ENCODE data around the gene DHX58. TPM values are rescaled to one million over a fixed set of nuclear protein-coding genes. Genes with fewer than 3 reads are reported as not detected.

The DHX58 gene
- total RNA-seq, 2 experiments from 2014 or later: 33.5 to 35.6 TPM

GRCh38 chr17:42060231-42060630, 52.3 kb downstream of the DHX58 start:
- POLR2A ChIA-PET: no interaction called here
- Mint-ChIP-seq H3K27me3 (peaks cover 24% of the 10 kb centered on the region), H3K36me3 (ENCODE audit: low read depth) (no peaks in the 10 kb centered on the region), H3K4me1 (ENCODE audit: low read depth) (peaks cover 21% of the 10 kb centered on the region), H3K4me3 (no peak overlapping the region), H3K27ac (no peak overlapping the region), H3K9me3 (no peaks in the 10 kb centered on the region)
- peaks cover 10% of the 10 kb centered on the region for H3K4me1 ChIP-seq (ENCODE audit: insufficient read depth, low read length)
- no peak for ATAC-seq (ENCODE audit: poor library complexity)
- DNase-seq: no peak
- TF ChIP-seq CTCF (IDR thresholded peaks at IDR 0.05): no peak
- peaks cover 0 to 9% of the 10 kb centered on the region in 2 experiments for H3K27me3 ChIP-seq (ENCODE audit: control insufficient read depth in 1 of 2, insufficient read depth in 2 of 2, low read length in 2 of 2)
- H3K27ac ChIP-seq (ENCODE audit: low read depth in 1 of 2, low read length in 2 of 2): no peak overlapping the region
- H3K9me3 ChIP-seq (ENCODE audit: control insufficient read depth in 1 of 2, insufficient read depth in 1 of 2, low read length in 2 of 2): no peaks in the 10 kb centered on the region
- CTCF ChIA-PET: no interaction called here
- H3K4me3 ChIP-seq (ENCODE audit: low read length): no peak overlapping the region
- intact Hi-C loops (cut with DNase I, micrococcal nuclease): loop anchor here in 1 of 2 experiments (5.0 kb wide), 1 partner anchor 33 kb away; no protein-coding TSS in a partner anchor
- no peaks in the 10 kb centered on the region for H3K36me3 ChIP-seq (ENCODE audit: insufficient read depth, low read length)

GRCh38 chr17:42059815-42060214, 52.7 kb downstream of the DHX58 start:
- Mint-ChIP-seq H3K27ac (no peak overlapping the region), H3K4me1 (ENCODE audit: low read depth) (peaks cover 16% of the 10 kb centered on the region), H3K27me3 (peaks cover 29% of the 10 kb centered on the region), H3K9me3 (no peaks in the 10 kb centered on the region), H3K4me3 (no peak overlapping the region), H3K36me3 (ENCODE audit: low read depth) (no peaks in the 10 kb centered on the region)
- ChIA-PET CTCF (no interaction called here), POLR2A (no interaction called here)
- TF ChIP-seq CTCF (IDR thresholded peaks at IDR 0.05): no peak
- Histone ChIP-seq H3K27ac (ENCODE audit: low read depth in 1 of 2, low read length in 2 of 2) (no peak overlapping the region), H3K27me3 (ENCODE audit: control insufficient read depth in 1 of 2, insufficient read depth in 2 of 2, low read length in 2 of 2) (peaks cover 0 to 9% of the 10 kb centered on the region in 2 experiments), H3K36me3 (ENCODE audit: insufficient read depth, low read length) (no peaks in the 10 kb centered on the region), H3K9me3 (ENCODE audit: control insufficient read depth in 1 of 2, insufficient read depth in 1 of 2, low read length in 2 of 2) (no peaks in the 10 kb centered on the region), H3K4me1 (ENCODE audit: insufficient read depth, low read length) (peaks cover 10% of the 10 kb centered on the region), H3K4me3 (ENCODE audit: low read length) (no peak overlapping the region)
- DNase-seq (no peak), ATAC-seq (ENCODE audit: poor library complexity) (no peak)
- intact Hi-C loops (cut with DNase I, micrococcal nuclease): loop anchor here in 1 of 2 experiments (5.0 kb wide), 1 partner anchor 33 kb away; no protein-coding TSS in a partner anchor

DNA sequence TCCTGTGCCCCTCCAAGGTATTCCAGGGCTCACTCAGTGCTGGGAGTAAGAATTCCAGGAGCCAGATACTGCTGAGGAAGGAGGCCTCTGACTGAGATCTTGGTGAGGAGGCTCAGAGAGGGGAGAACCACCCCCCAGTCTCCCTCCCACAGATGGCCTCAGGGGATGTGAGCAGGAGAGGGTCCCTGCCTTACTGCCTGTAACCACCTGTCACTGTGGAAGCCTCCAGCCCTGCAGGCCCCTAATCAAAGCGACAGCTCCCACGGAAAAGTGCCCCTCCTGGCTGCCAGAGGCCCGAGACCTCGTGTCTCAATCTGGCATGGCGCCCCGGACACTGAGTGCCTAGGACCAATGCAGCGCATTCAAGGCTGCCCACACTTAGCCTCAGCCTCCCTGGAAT, 54.5 kb downstream of the DHX58 start:
- Histone ChIP-seq H3K36me3 (ENCODE audit: insufficient read depth, low read length) (no peaks in the 10 kb centered on the region), H3K4me1 (ENCODE audit: insufficient read depth, low read length) (no peaks in the 10 kb centered on the region), H3K27me3 (ENCODE audit: control insufficient read depth in 1 of 2, insufficient read depth in 2 of 2, low read length in 2 of 2) (peaks cover 7 to 13% of the 10 kb centered on the region in 2 experiments), H3K9me3 (ENCODE audit: control insufficient read depth in 1 of 2, insufficient read depth in 1 of 2, low read length in 2 of 2) (no peaks in the 10 kb centered on the region), H3K27ac (ENCODE audit: low read depth in 1 of 2, low read length in 2 of 2) (no peak overlapping the region), H3K4me3 (ENCODE audit: low read length) (no peak overlapping the region)
- Mint-ChIP-seq H3K27ac (no peak overlapping the region), H3K4me3 (no peak overlapping the region), H3K4me1 (ENCODE audit: low read depth) (no peaks in the 10 kb centered on the region), H3K9me3 (no peaks in the 10 kb centered on the region), H3K27me3 (peaks cover 26% of the 10 kb centered on the region), H3K36me3 (ENCODE audit: low read depth) (no peaks in the 10 kb centered on the region)
- POLR2A ChIA-PET: no interaction called here
- CTCF ChIA-PET: no interaction called here
- no peak for ATAC-seq (ENCODE audit: poor library complexity)
- intact Hi-C loops (cut with DNase I, micrococcal nuclease): no loop called here
- DNase-seq: no peak
- no peak for TF ChIP-seq CTCF (IDR thresholded peaks at IDR 0.05)
